Right cardiac atrium (tissue), 5 donors: ENCODE data around the gene AKT1S1. TPM values are rescaled to one million over a fixed set of nuclear protein-coding genes. Genes with fewer than 3 reads are reported as not detected.
"Not testable (repeated sequence)": the region's sequence is repeated elsewhere in the genome, so short reads cannot be mapped to it uniquely, and the experiment has no call there.

Experiments used
- ATAC-seq, 2 donors: fragments of 200-7000 bp; cut with Tn5 transposase; one replicate each; pipeline versions ENCODE4 v1.8.0 to v1.9.1; 2020; ENCODE audit warnings: moderate library complexity in 2 of 2, mild to moderate bottlenecking in 1 of 2
- DNase-seq, 3 donors: peaks; one replicate each; pipeline ENCODE4 v3.0.0-alpha.2; 2020
- H3K27ac ChIP-seq: one replicate; pipeline ENCODE4 v1.5.1; 2013; ENCODE audit warnings: mild to moderate bottlenecking, low read length, control low read depth, moderate library complexity
- H3K27me3 ChIP-seq: one replicate; pipeline ENCODE4 v1.6.1; 2013; ENCODE audit not compliant: control insufficient read depth, insufficient read depth
- H3K4me1 ChIP-seq: one replicate; pipeline ENCODE4 v1.6.1; 2013; ENCODE audit warnings: low read length; ENCODE audit not compliant: control insufficient read depth, insufficient read depth
- H3K4me3 ChIP-seq: one replicate; pipeline ENCODE4 v1.5.1; 2013; ENCODE audit warnings: low read length, control low read depth
- H3K9me3 ChIP-seq: one replicate; pipeline ENCODE4 v1.6.1; 2013; ENCODE audit warnings: low read length; ENCODE audit not compliant: control insufficient read depth
- WGBS: extraction: QIAGEN DNeasy Blood & Tissue Kit; methylation state at CpG from one replicate; pipeline ENCODE4 v1.1.7; 2013; 5-methylcytosine and 5-hydroxymethylcytosine counted together
- intact Hi-C, 4 donors: fragments of 100-400 bp; cut with DNase I; formaldehyde crosslinking; loops; one replicate each; pipeline versions ENCODE4 v1.11.0 to v1.14.0; 2022 to 2023
- microRNA-seq, 2 donors: library from miRNA; unstranded; fragments of <30 nt; microRNA quantifications; one replicate each; pipeline ENCODE4 v1.2.0, GENCODE V29; 2020 to 2021
- polyA plus RNA-seq: library from polyadenylated mRNA; stranded (reverse); fragments of 200-250 nt; gene quantifications from one replicate; pipeline ENCODE4 v1.2.3, GENCODE V29; 2013
- total RNA-seq, 4 donors: library from RNA; stranded (reverse); fragmentation: NEBNext Ultra II Directional; extraction: Animal tissue kit (Norgen Biotek cat#: 25700); gene quantifications; one replicate each; pipeline ENCODE4 v1.2.1, GENCODE V29; 2021
- donor health status: healthy with polysubstance abuse.
- donor health status: DM: no; HTN: yes; CAD: no.
- donor health status: DM: no; HTN: no; CAD: no.
- donor health status: DM: no; HTN: yes; CAD: no; lungs with severe emphysema.
- donor health status: DM: yes; HTN: yes; CAD: no.

Gene AKT1S1
- total and polyA plus RNA-seq, 5 donors = 32.4 to 40.2 (median 36.4) TPM

- WGBS = 93% methylated on average over 14 of the region's 14 CpGs
- H3K27ac ChIP-seq = no peak overlapping the region
- no peak for ATAC-seq
- no peaks in the 10 kb centered on the region for H3K27me3 ChIP-seq
- H3K4me3 ChIP-seq = no peak overlapping the region
- intact Hi-C loops = no loop called here
- H3K9me3 ChIP-seq = no peaks in the 10 kb centered on the region
- H3K4me1 ChIP-seq = no peaks in the 10 kb centered on the region
- DNase-seq = peak in 2 of 3 donors; percentile 32 to 35
Measured at GRCh38 chr19:49827034-49827433, 50.1 kb downstream of the AKT1S1 start.

GRCh38 chr19:49824662-49825061 is 52.5 kb downstream of the AKT1S1 start:
- intact Hi-C loops = no loop called here
- Histone ChIP-seq H3K4me1 (no peaks in the 10 kb centered on the region), H3K27ac (no peak overlapping the region), H3K27me3 (no peaks in the 10 kb centered on the region), H3K9me3 (no peaks in the 10 kb centered on the region), H3K4me3 (no peak overlapping the region)
- WGBS = 88% methylated on average over 6 of the region's 6 CpGs
- peak in 2 of 3 donors; percentile 7 to 23 for DNase-seq
- ATAC-seq = no peak

GRCh38 chr19:49823472-49823871 is 53.7 kb downstream of the AKT1S1 start:
- DNase-seq (peak in 1 of 3 donors; percentile 2), ATAC-seq (no peak)
- Histone ChIP-seq H3K4me1 (peaks cover 3% of the 10 kb centered on the region), H3K27ac (no peak overlapping the region), H3K4me3 (no peak overlapping the region), H3K27me3 (no peaks in the 10 kb centered on the region), H3K9me3 (no peaks in the 10 kb centered on the region)
- intact Hi-C loops = no loop called here
- 95% methylated on average over 12 of the region's 12 CpGs for WGBS

- peaks cover 3% of the 10 kb centered on the region for H3K4me1 ChIP-seq
- peak overlapping the region; percentile 51 for H3K27ac ChIP-seq
- ATAC-seq (no peak), DNase-seq (peak in 1 of 3 donors; percentile 44)
- no peaks in the 10 kb centered on the region for H3K27me3 ChIP-seq
- intact Hi-C loops = no loop called here
- H3K4me3 ChIP-seq = no peak overlapping the region
- no peaks in the 10 kb centered on the region for H3K9me3 ChIP-seq
- 54% methylated on average over 10 of the region's 10 CpGs for WGBS
Measured at GRCh38 chr19:49820125-49820524, 57.0 kb downstream of the AKT1S1 start.

- 74% methylated on average over 7 of the region's 7 CpGs for WGBS
- peak in 1 of 3 donors; percentile 65 for DNase-seq
- intact Hi-C loops = loop anchor here in 3 of 4 donors (5.0 to 10.0 kb wide), 2 partner anchors 45 to 48 kb away; partner anchors contain the start of gene PNKP (in 3 of the 3)
- H3K4me3 ChIP-seq, H3K27me3 ChIP-seq, H3K4me1 ChIP-seq, ATAC-seq, H3K9me3 ChIP-seq: not testable (repeated sequence)
- H3K27ac ChIP-seq = peak overlapping the region; percentile 51
Measured at GRCh38 chr19:49819452-49820115, 57.6 kb downstream of the AKT1S1 start.

Small RNA genes lying within 50 kb of the gene (microRNA-seq; reads per million reads assigned to microRNA genes)
- 0 to 0.42 reads per million in 2 donors for gene MIR4749
- 0 reads per million in 2 donors for gene MIR4750
- gene MIR6800 = 0 to 0.42 reads per million in 2 donors

Other genes with a start within 250 kb of the AKT1S1 start
- gene RRAS, start 237.2 kb downstream of the AKT1S1 start, total RNA-seq = 100 to 1,000 TPM in 1 of 4 donors, 10 to 100 TPM in 3; 76.7 to 106 (median 85.3) TPM
- 153 TPM for gene RRAS, start 237.2 kb downstream of the AKT1S1 start, polyA plus RNA-seq
- 10 to 100 TPM; 41.8 to 52.7 (median 42.3) TPM for gene SCAF1, start 235.1 kb downstream of the AKT1S1 start, total RNA-seq
- 23.3 TPM for gene SCAF1, start 235.1 kb downstream of the AKT1S1 start, polyA plus RNA-seq
- gene IRF3, start 211.5 kb downstream of the AKT1S1 start, total RNA-seq = 10 to 100 TPM; 34.1 to 58.0 (median 40.7) TPM
- 39.6 TPM for gene IRF3, start 211.5 kb downstream of the AKT1S1 start, polyA plus RNA-seq
- gene BCL2L12, start 211.4 kb downstream of the AKT1S1 start, total RNA-seq = 10 to 100 TPM in 3 of 4 donors, 1 to 10 TPM in 1; 8.6 to 14.0 (median 12.4) TPM
- gene BCL2L12, start 211.4 kb downstream of the AKT1S1 start, polyA plus RNA-seq = 15.1 TPM
- gene PRMT1, start 200.1 kb downstream of the AKT1S1 start, total RNA-seq = 100 to 1,000 TPM; 117 to 131 (median 125) TPM
- gene PRMT1, start 200.1 kb downstream of the AKT1S1 start, polyA plus RNA-seq = 154 TPM
- gene ADM5, start 187.8 kb downstream of the AKT1S1 start, total RNA-seq = under 1 TPM; 0.28 to 0.82 (median 0.44) TPM
- 0.52 TPM for gene ADM5, start 187.8 kb downstream of the AKT1S1 start, polyA plus RNA-seq
- gene CPT1C, start 186.2 kb downstream of the AKT1S1 start, total RNA-seq = 1 to 10 TPM; 4.8 to 8.5 (median 5.7) TPM
- gene CPT1C, start 186.2 kb downstream of the AKT1S1 start, polyA plus RNA-seq = 4.5 TPM
- gene TSKS, start 114.0 kb downstream of the AKT1S1 start, total RNA-seq = 1 to 10 TPM in 3 of 4 donors, under 1 TPM in 1; 0.59 to 1.4 (median 1.2) TPM
- 1.1 TPM for gene TSKS, start 114.0 kb downstream of the AKT1S1 start, polyA plus RNA-seq
- 10 to 100 TPM; 58.8 to 80.7 (median 73.7) TPM for gene AP2A1, start 110.4 kb downstream of the AKT1S1 start, total RNA-seq
- gene AP2A1, start 110.4 kb downstream of the AKT1S1 start, polyA plus RNA-seq = 50.8 TPM
- gene FUZ, start 64.1 kb downstream of the AKT1S1 start, total RNA-seq = 10 to 100 TPM; 13.2 to 21.3 (median 16.4) TPM
- gene FUZ, start 64.1 kb downstream of the AKT1S1 start, polyA plus RNA-seq = 25.8 TPM
- gene MED25, start 59.1 kb downstream of the AKT1S1 start, total RNA-seq = 10 to 100 TPM; 37.8 to 50.4 (median 43.1) TPM
- 39.2 TPM for gene MED25, start 59.1 kb downstream of the AKT1S1 start, polyA plus RNA-seq
- 100 to 1,000 TPM; 127 to 146 (median 141) TPM for gene PTOV1, start 26.2 kb downstream of the AKT1S1 start, total RNA-seq
- 134 TPM for gene PTOV1, start 26.2 kb downstream of the AKT1S1 start, polyA plus RNA-seq
- gene PNKP, start 9.8 kb downstream of the AKT1S1 start, total RNA-seq = 100 to 1,000 TPM in 1 of 4 donors, 10 to 100 TPM in 3; 38.6 to 144 (median 42.9) TPM
- 40.8 TPM for gene PNKP, start 9.8 kb downstream of the AKT1S1 start, polyA plus RNA-seq
- gene TBC1D17, start 347 bp upstream of the AKT1S1 start, total RNA-seq = 10 to 100 TPM; 35.7 to 45.7 (median 42.1) TPM
- gene TBC1D17, start 347 bp upstream of the AKT1S1 start, polyA plus RNA-seq = 35.6 TPM
- under 1 TPM in 3 of 4 donors, not detected in 1; 0.24 to 0.92 (median 0.60) TPM for gene IL4I1, start 19.5 kb upstream of the AKT1S1 start, total RNA-seq
- gene IL4I1, start 19.5 kb upstream of the AKT1S1 start, polyA plus RNA-seq = 0.29 TPM
- 10 to 100 TPM in 2 of 4 donors, 1 to 10 TPM in 2; 7.1 to 12.9 (median 9.4) TPM for gene ATF5, start 51.9 kb upstream of the AKT1S1 start, total RNA-seq
- 16.8 TPM for gene ATF5, start 51.9 kb upstream of the AKT1S1 start, polyA plus RNA-seq
- 10 to 100 TPM; 25.9 to 34.0 (median 29.7) TPM for gene NUP62, start 52.1 kb upstream of the AKT1S1 start, total RNA-seq
- 19.9 TPM for gene NUP62, start 52.1 kb upstream of the AKT1S1 start, polyA plus RNA-seq
- gene SIGLEC11, start 83.8 kb upstream of the AKT1S1 start, total RNA-seq = 1 to 10 TPM in 3 of 4 donors, under 1 TPM in 1; 0.64 to 1.6 (median 1.3) TPM
- gene SIGLEC11, start 83.8 kb upstream of the AKT1S1 start, polyA plus RNA-seq = 0.86 TPM
- gene VRK3, start 148.0 kb upstream of the AKT1S1 start, total RNA-seq = 10 to 100 TPM; 17.7 to 27.1 (median 24.5) TPM
- gene VRK3, start 148.0 kb upstream of the AKT1S1 start, polyA plus RNA-seq = 15.6 TPM
- gene ZNF473, start 148.7 kb upstream of the AKT1S1 start, total RNA-seq = 1 to 10 TPM; 3.9 to 5.5 (median 5.1) TPM
- 2.1 TPM for gene ZNF473, start 148.7 kb upstream of the AKT1S1 start, polyA plus RNA-seq